Activated gamma-delta T cell (primary cell): Measurements from ENCODE around the gene SLC39A11.

Experiments
- DNase-seq: peaks from one replicate; lab custom pipeline; 2025; lab: John Stamatoyannopoulos, UW

The SLC39A11 gene

DNA sequence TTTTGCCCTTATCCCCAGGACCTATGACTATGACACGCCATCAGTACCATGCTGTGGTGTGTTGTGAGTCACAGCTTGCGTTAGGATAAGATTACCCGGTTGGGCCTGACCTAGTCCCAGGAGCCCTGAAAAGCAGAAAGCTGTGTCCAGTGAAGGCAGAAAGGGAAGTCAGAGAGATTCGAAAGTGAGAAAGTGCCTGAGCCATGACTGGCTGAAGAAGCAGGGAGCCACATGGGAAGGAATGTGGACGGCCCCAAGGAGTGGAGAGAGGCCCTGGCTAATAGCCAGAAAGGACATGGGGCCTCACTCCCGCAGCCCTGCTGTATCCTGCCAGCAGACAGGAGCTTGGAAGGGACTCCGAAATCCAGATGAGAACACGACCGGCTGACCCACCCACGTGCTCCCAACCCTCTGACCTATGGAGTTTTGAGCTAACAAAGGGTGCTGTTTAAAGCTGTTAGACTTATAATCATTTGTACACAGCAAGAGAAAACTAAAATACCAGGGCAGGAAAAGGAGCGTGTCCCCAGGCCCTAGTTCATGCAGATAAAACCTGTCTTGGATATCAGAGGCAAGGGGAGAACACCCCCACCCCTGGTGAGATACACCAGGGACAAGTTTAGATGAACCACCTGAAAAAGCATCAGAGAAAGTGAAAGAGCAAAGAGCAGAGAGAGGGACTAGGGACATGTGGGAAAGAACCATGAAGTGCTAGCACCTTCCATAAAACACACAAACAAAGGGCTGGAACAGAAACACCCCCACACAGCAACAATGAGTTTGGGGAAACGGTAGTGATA lies 115.3 kb downstream of the SLC39A11 start:
- no peak for DNase-seq

DNA sequence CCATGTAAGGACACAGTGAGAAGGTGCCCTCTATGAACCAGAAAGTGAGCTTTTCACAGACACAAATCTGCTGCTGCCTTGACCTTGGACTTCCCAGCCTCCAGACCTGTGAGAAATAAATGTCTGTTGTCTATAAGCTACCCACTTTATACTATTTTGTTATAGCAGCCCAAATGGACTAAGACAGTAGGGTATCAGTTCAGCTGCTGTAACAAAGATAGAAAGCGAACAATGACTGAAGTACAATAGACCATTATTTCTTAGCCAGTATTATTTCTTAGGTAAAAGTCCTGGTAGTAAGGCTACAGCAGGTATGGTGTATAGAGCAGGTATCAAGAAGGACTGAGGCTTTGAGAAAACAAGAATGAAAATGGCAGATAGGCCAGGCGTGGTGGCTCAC lies 117.0 kb downstream of the SLC39A11 start:
- DNase-seq: no peak

DNA sequence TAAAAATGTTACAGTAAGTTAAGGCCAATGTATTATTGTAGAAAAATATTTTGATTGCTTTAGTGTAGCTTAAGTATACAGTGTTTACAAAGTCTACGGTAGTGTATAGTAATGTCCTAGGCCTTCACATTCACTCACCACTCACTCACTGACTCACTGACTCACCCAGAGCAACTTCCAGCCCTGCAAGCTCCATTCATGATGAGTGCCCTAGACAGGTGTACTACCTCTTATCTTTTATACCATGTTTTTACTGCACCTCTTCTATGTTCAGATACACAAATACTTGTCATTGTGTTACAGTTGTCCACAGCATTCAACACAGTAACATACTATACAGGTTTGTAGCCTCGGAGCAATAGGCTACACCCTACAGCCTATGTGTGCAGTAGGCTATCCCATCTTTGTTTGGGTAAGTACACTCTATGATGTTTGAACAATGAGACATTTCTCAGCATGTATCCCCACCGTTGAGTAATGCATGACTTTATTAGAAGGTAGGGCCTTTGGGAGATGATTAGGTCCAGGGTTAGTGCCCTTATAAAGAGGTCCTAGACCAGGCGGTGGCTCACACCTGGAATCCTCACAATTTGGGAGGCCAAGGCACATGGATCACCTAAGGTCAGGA lies 117.8 kb downstream of the SLC39A11 start:
- DNase-seq: no peak

DNA sequence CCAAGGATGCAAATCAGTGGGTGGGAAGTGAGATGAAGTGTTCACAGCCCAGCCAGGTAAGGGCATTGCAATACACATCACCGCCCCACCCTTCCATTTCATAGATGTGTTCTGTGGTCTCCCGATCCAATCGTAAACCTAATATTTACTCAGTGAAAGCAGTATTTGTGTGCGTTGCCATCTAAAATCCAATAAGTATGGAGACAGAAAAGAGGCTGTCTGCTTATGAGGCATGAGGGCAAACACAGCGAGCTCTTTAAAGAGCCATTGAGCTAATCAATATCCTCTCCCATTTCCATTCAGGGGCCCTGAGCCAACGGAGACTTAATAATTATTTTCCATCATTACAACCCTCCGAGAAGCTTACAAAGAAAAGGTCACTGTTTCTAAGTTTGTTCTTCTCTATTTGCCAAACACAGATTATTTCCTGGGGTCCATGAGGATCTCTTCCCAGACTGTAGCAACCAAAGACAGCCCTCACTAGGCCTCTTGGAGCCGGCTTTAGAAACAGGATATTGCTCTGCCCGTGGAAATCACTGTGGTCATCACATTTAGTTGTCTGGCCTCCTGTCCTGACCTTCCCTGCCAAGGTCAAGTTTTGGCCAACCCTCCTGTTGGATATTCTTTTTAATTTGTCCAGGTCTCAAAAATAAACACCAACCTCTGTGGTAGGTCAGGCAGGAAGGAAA lies 120.1 kb downstream of the SLC39A11 start:
- no peak for DNase-seq

DNA sequence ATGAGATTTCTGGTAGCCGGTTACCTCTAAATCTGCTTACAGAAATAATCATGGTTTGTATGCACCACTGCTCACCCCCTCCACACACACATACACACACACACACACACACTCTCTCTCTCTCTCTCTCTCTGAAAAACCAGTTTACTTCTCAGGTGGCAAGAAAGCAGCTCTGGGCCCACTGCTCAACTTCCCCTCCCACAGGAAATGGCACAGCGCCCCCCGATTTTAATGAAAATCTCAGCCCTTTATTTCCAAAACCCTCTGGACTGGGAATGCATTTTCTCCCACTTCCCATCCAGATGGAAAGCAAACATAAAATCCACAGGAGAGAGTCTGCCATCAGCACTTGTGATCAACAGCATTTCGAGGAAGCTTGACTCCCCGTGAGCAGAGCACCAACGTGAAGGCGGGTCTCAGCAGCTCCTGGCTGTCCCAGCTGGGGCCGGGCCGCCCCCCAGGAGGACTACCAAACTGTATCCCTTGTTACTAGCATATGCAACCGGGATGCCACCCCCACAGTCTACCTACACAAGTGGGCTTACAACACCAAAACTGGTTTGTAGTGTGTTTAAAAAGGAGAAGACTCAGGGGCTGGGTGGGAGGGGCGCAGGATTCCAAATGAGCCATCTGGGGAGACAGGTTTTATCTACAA lies 121.1 kb downstream of the SLC39A11 start:
- DNase-seq: no peak

DNA sequence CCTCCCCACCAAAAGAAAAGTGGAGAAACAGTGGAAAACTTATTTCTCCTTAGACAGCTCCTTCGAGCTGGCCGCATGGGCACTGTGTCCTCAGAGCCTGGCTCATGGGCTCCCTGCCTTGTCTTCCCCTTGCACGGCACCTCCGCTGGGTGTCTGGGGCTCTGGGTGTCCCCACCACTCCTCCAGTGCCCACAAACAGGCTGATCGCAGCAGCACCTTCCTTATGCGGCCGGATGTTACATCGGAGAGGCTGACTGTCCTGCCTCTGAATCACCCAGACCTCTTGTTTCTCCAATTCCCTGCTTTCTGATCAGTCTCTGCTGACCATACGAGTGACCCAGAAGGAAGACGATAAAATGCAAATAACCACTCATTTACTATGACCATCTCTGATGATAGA lies 121.7 kb downstream of the SLC39A11 start:
- no peak for DNase-seq

DNA sequence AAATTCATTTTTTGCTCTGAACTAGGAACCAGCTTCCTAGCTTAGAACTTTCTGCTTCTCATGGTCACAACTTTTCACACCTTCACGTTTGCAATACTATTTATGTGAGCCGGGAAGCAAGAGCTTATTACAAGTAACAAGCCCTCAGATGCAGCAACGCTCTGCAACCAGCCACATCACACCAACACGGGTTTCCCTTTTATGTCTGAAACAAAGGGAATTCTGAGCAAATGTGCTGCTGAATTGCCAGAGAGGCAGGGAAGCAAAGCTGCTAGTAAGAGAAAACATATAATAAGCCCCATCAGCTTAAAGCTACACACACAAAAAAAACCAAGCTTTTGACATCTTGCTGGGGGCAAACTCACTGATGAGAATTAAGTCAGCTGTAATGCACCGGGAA lies 122.2 kb downstream of the SLC39A11 start:
- no peak for DNase-seq

DNA sequence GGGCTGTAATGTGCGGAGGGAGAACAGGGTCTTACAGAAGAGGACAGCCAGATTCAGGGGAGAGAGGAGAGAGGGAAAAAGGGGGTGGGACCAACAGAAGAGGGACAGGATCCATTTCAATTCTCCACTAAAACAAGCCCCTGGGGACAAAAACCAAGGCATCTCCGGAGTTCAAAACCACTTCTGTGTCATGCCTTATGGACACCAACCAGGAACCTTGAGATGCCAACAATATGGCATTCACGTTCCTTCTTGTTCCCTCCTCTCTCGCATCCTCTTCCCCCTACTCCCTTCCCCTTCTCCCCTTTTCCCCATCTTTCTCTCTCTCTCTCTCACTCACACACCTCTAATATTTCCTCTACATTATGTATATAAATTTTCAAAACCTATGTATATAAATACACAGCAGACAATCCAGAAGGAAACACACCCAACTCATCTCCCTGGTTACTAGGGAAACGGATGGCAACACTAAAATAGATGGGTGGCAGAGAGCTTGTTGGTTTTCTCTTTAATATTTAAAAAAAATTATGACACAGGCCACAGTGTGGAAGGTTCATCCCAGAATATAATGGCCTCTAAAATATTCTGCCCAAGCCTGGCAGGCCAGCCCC lies 123.1 kb downstream of the SLC39A11 start:
- no peak for DNase-seq

DNA sequence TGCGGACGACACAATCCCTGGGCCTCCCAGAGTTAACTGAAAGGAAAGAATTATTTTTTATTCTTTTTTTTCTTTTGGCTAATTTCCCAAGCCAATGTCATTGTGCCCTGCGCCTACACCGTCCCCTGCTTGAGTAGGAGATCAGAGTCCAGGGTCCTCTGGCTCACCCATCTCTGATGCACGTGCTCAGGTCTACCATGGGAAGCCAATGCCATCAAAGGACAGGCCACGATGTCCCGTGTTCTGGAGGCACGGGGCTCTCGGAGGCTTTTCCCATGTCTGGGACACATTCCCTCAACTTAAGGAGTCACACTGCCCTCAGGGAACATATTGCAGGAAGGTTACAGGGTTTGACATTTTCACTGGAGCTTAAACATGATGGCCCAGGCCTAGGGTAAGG lies 123.7 kb downstream of the SLC39A11 start:
- DNase-seq: no peak

DNA sequence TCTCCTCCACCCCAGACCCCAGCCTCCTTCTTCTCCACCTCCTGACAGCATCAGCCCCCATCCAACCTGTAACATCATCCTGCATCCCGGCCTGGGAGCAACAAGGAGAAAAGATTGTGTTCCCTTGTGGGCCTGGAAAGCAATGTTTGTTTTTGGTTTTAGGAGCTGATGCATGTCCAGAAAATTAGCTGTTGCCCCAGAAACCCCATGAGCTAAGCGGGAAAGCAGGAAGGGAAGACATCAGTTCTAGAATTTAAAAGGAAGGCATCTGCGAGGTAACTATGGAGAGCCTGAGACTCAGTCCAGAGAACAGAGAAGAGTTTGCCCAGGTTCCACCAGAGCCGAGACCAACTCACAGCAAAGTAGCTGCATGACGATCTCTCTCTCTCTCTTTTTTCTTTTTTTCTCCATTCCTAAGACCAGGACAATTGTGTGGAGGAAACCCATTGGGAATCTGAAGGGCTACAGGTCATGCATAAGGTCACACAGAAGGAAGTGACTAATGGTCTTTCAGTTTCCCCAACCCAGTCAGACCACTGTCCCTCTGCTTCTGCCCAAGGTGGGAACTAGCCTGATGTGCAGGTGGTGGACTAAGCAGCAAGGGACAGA lies 124.4 kb downstream of the SLC39A11 start:
- no peak for DNase-seq

DNA sequence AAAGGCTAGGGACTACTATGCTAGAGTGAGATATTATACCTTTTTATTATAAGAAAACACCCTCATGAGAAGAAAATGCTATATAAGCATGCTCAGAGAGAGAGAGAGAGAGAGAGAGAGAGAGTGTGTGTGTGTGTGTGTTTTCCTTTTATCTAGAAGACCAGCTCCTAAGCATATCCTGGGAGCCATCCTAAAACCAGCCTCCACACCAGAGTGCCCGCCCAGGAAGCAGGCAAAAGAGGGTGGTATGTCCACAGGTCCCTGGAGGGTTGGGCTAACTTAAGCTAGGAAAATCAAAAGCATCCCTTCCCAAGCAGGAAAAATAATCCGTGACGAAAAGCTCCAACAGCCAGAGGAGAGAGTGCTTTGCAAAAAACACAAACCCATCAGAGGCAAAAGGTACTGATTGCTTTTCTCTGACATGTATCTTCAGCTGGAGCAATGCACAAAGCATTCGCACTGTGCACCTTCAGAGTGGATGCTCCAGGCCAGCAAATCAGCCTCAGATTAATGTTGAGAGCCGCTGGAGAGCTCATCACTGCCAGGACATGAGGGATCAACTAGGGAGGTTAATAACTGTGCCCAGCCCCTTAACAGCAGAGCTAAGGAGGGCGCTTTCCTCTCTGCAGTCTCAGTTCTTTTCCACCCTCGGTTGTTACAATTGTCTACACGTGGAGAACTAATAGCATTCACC lies 125.1 kb downstream of the SLC39A11 start:
- DNase-seq: no peak

DNA sequence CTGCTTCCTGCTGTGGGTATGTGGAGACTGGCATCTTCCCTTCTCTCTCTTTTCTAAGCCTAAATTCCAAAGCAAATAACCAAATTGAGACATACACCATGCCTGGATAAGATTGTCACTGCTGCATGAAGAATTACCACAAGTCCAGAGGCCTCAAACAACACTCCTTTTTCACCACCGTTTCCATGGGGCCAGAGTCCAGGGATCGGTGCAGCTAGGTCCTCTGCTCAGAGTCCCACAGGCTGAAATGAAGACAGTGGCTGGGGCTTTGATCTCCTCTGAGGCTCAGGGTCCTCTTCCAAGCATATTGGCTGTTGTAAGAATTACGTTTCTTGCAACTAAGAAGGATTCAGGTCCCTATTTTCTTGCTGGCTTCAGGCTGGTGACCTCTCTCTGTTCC lies 130.4 kb downstream of the SLC39A11 start:
- no peak for DNase-seq

DNA sequence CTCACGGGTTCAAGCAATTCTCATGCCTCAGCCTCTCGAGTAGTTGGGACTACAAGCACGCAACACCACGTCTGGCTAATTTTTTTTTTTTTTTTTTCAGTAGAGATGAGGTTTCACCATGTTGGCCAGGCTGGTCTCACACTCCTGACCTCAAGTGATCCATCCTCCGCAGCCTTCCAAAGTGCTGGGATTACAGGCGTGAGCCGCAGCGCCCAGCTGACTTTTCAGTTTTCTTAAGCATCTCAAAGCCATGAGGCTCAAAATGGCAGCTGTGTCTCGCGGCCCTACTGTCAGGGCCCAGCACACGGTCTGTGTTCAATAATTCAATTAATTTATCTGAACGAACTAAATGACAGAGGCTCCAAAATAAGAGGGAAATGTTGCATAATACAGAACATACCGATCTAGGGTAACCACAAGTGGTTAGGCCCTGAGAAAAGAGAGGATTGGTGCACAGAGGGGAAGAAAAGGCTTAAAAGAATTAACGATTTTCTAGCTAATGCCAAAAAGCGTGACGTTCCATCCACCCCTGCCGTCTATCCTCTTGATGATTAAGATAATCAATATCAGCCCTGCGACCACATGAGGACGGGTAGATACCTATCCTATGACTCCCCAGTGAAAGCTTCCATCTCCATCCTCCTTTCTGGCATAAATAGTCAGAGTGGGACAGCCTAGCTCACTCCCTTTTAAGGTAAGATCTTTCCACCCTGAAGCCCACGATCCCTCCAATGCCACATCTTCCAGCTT lies 136.9 kb downstream of the SLC39A11 start:
- DNase-seq: no peak

DNA sequence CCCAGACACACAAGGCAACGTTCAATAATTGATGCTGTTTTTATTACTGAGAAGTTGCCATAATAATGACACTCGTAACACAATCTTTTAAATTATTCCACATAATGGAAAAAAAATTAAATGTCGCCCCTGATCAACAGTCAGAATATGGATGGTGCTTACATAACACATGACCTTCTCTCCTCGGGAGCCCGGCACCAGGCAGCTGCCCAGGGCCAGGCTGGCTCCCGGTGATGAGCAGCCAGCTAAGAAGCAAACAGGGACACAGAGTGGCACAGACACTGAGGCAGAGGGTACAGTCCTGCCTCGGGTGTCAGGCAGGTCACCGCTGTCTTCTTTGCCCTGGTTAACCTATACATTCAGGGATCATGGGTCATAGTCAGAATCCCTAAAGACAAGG lies 137.9 kb downstream of the SLC39A11 start:
- DNase-seq: no peak

DNA sequence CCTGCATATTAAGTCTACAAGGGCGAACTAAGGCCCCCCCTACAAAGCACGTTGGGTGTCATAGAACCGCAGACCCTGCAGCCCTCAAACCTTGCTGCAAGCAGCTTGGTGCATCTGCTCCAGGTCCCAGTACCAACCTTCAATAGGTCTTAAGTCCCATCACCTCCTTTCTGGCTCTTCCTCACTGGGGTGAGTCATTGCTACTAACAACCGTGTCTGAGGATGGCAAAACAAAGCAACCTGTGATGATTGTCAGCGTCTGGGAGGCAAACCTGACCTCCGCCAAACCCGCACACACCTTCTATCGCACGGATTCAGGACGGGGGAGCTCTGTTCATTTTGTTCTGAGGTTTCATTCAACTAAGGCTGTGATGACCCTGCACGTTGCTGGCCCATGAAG lies 138.9 kb downstream of the SLC39A11 start:
- DNase-seq: no peak

DNA sequence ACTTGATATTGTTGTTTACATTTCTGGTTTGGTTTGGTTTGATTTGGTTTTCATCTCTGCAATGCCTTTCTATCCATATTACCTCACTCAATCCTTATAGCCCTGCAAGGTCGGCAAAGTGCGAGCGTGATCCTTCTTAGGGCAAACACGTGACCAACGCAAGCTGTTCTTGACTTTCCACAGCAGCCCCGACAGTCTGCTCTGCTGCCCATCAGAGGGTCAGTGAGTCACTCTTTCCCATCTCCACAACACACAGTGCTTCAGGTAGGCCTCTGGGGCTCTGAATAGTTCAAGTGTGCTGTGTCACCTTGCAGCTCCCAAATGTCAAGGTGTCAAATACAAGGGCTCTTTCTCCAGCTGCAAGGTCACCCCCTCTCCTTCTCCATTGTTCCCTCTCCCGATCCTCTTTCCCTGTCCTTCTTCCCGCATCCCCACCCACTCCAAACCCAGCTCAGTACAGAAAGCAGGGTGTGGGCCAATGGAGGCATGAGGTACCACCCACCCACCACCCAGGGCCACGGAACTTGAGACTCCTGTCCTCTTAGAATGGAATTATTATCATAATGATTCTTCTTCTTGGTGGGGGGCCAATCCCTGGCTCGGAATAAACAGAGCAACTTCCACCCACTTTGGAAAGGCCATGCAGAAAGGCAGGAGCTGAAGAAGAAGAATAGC lies 139.7 kb downstream of the SLC39A11 start:
- DNase-seq: no peak

DNA sequence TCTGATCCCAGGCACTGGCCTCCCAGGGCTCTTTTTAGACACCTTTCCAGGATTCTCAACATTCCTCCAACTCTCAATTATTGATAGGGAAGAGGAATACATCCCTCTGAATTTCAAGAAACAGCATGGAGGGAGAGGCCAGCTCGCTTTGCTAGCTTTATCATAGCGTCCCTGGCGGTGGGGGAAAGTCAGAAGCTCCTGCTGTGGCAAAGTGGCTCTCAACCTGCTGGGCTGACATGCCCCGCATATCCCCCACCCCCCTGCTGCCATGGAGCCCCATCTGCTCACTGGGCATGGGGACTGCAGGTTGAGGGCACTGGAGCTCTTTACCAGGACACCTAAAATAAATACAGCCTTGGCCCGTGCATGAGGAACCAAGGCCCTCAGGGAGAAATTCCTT lies 140.3 kb downstream of the SLC39A11 start:
- DNase-seq: no peak

DNA sequence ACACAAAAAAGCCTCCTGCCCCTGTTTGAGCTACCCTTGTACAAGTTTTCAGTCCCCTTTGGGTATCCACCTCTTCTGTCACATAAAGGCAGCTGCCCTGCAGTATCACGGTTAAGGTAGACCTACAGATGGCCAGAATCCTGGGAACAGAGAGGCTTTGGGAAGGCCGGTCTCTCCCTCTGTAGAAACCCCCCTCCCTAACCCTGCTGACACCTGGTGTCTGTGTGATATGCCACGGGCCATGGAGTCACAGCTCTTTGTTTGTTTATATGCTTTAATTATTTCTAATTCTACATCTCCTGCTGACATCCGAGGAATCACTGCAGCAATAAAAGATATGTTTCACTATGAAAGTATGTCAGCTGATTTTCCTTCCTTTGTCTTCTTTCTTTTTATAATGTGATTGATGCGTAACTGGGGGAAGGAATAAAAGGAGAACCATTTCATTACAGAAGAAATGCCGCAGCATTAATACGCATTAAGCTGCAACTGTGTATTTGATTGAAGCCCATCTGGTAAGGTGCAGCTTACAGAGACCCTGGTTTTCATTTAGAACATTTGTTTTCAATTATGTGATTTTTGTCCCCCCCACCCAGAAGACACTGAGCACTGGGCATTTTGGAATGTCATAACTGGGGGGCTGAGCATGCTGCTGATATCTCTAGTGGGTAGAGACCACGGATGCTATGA lies 142.1 kb downstream of the SLC39A11 start:
- DNase-seq: no peak

DNA sequence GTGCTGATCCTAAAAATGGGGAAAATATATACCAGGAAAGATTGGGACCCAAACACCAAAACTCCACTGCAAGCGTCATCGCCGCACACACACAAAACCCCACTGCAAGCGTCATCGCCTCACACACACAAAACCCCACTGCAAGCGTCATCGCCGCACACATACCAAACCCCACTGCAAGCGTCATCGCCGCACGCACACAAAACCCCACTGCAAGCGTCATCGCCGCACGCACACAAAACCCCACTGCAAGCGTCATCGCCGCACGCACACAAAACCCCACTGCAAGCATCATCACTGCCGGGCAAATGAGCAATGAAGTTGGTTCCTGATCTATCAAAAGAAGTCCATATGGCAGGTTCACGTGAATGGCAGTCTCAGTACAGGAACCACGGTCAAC lies 144.4 kb downstream of the SLC39A11 start:
- no peak for DNase-seq
